SH-SY5Y (cell line): ENCODE measurements around the gene CLPTM1.

ENCODE experiments used
- GATA2 ChIP-seq: IDR thresholded peaks from 2 replicates; pipeline ENCODE4 v1.6.1; 2011; ENCODE audit warnings: mild to moderate bottlenecking, low read depth, low read length
- GATA3 ChIP-seq: IDR thresholded peaks from 2 replicates; pipeline ENCODE4 v1.6.1; 2011; ENCODE audit warnings: low read depth, mild to moderate bottlenecking, low read length, moderate library complexity

- TF ChIP-seq GATA2 (no peak), GATA3 (no peak)
These were observed 917 bp upstream of the CLPTM1 start for GRCh38 chr19:44954278-44954648.
